T-helper 22 cell (primary cell): Measurements from ENCODE around the gene CCDC24.

Experiments
- DNase-seq: peaks from one replicate; pipeline ENCODE4 v3.0.0-alpha.2; 2020; ENCODE audit warnings: low read depth

CCDC24 gene

GRCh38 chr1:44044071-44044801 lies 52.8 kb downstream of the CCDC24 start:
- no peak for DNase-seq

DNA sequence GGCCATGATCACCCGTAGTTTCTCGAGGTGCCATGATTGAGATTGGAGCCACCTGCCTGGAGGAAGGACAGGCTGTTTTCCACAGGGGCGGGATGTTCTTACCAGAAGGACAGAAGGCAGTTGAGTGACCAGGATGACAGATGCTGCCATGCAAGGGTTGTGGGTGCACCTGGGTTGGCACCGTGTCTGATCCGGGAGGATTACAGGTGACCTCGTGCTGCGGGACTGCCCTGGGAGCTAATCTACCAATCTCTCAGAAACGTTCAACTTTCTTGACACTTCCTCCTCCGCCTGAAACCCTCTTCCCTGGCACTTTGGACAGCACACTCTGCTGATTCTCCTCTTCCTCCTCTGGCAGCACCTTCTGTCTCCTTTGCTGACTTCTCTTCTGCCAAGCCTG lies 53.7 kb downstream of the CCDC24 start:
- no peak for DNase-seq
